Cardiac muscle cell (in vitro differentiated cells and primary cell): ENCODE results near the gene TENM3. TPM values are rescaled to one million over a fixed set of nuclear protein-coding genes. Genes with fewer than 3 reads are reported as not detected.

Experiments used
- DNase-seq, 2 donors: peaks; one replicate each; pipeline versions ENCODE4 v3.0.0 to v3.0.0-alpha.2; 2010 to 2017; ENCODE audit warnings: low read depth in 1 of 2, low spot score in 1 of 2
- H3K27ac ChIP-seq: fragments of 200-600 bp; sonication (generic); 2 replicates; pipeline ENCODE4 v1.5.1; 2016
- H3K27me3 ChIP-seq: fragments of 200-600 bp; sonication (generic); 2 replicates; pipeline ENCODE4 v1.6.0; 2016; ENCODE audit warnings: control low read depth
- H3K36me3 ChIP-seq: fragments of 200-600 bp; sonication (generic); 2 replicates; pipeline ENCODE4 v1.5.1; 2016; ENCODE audit warnings: control low read depth
- H3K4me1 ChIP-seq: fragments of 200-600 bp; sonication (generic); 2 replicates; pipeline ENCODE4 v1.8.1; 2017; ENCODE audit warnings: low read depth, mild to moderate bottlenecking, mixed run types
- H3K4me3 ChIP-seq: fragments of 200-600 bp; sonication (generic); 2 replicates; pipeline ENCODE4 v1.5.1; 2016; ENCODE audit warnings: mild to moderate bottlenecking
- H3K9me3 ChIP-seq: fragments of 200-600 bp; sonication (generic); 2 replicates; pipeline ENCODE4 v1.5.1; 2017; ENCODE audit warnings: low read depth, mild to moderate bottlenecking, control low read depth
- polyA plus RNA-seq: library from polyadenylated mRNA; unstranded; fragments of >200 nt; fragmentation: Nextera tagmentation; extraction: Ambion mirVana; gene quantifications from 2 replicates; pipeline ENCODE4 v1.2.1, GENCODE V29; 2016
- total RNA-seq: library from RNA; depleted of rRNA; stranded (reverse); fragments of >200 nt; gene quantifications from 2 replicates; pipeline ENCODE4 v1.2.3, GENCODE V29; 2016
- TF ChIP-seq, protein P1 (sequence below): IDR thresholded peaks from 2 replicates; pipeline ENCODE4 v1.5.1; 2012; ENCODE audit warnings: low read depth, mild to moderate bottlenecking, low read length

TENM3 gene
- total and polyA plus RNA-seq, 2 experiments from 2014 or later = 12.5 to 24.8 TPM

DNA sequence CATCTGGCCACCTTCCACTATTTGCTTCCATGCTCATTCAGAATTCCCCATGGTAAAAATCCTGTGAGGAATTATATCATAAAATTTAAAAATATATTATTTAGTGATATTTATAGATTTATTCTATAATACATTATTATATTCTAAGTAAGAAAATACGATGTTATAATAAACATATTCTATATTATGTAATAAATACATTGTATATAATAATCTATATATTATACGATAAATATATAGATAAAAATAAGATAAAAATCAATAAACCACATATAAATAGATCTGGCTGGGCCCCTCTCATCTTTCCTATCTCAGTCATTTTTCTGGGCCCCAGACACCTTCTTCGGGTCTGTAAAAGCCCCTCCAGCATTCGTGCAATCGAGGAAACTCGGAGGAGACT lies 605.5 kb downstream of the TENM3 start:
- no peak overlapping the region for H3K27ac ChIP-seq
- H3K9me3 ChIP-seq = no peaks in the 10 kb centered on the region
- H3K27me3 ChIP-seq = no peaks in the 10 kb centered on the region
- H3K4me3 ChIP-seq = no peak overlapping the region
- H3K4me1 ChIP-seq = no peaks in the 10 kb centered on the region
- H3K36me3 ChIP-seq = no peaks in the 10 kb centered on the region
- TF ChIP-seq, protein P1, sequence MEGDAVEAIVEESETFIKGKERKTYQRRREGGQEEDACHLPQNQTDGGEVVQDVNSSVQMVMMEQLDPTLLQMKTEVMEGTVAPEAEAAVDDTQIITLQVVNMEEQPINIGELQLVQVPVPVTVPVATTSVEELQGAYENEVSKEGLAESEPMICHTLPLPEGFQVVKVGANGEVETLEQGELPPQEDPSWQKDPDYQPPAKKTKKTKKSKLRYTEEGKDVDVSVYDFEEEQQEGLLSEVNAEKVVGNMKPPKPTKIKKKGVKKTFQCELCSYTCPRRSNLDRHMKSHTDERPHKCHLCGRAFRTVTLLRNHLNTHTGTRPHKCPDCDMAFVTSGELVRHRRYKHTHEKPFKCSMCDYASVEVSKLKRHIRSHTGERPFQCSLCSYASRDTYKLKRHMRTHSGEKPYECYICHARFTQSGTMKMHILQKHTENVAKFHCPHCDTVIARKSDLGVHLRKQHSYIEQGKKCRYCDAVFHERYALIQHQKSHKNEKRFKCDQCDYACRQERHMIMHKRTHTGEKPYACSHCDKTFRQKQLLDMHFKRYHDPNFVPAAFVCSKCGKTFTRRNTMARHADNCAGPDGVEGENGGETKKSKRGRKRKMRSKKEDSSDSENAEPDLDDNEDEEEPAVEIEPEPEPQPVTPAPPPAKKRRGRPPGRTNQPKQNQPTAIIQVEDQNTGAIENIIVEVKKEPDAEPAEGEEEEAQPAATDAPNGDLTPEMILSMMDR = no peak
- DNase-seq = no peak
